GM12892 (cell line): ENCODE results near the gene WWOX.

ENCODE experiments used
- DNase-seq: peaks from one replicate; pipeline ENCODE4 v3.0.0; 2011; ENCODE audit not compliant: insufficient read length
- FAIRE-seq: peaks from 2 replicates; lab custom pipeline; 2011; peaks lifted over from hg19 to GRCh38; lab: Jason Lieb, UNC
- POLR2A ChIP-seq: IDR thresholded peaks from 2 replicates; pipeline ENCODE4 v1.6.1; 2011; ENCODE audit warnings: low read depth, low read length, control low read depth
- POLR2AphosphoS5 ChIP-seq: IDR thresholded peaks from 2 replicates; pipeline ENCODE4 v1.6.1; 2011; ENCODE audit warnings: low read depth, low read length, control low read depth
- TAF1 ChIP-seq: IDR thresholded peaks from 2 replicates; pipeline ENCODE4 v1.6.1; 2011; ENCODE audit warnings: low read depth, mild to moderate bottlenecking, control low read depth, low read length, borderline replicate concordance

WWOX gene

DNA sequence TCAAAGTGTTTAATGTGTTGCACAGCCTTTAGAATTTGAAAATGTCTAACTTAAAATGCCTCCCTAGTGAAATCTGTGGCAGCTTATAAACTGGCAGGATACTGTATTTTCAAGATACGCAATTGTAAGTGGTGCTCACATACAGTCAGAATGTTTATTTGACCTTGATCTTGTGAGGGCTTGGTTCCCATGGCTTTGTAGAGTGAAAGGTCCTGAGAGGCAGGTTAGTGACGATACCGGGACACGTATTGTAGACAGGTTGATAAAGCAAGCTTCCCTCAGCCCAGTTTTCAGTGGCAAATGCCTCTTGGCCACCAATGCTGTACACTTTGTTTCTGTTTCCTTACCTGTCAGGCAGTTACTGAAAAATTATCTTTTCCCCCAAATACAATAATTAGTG is 1074.5 kb downstream of the WWOX start:
- FAIRE-seq, result no peak
- DNase-seq, result no peak
- TF ChIP-seq POLR2AphosphoS5, result no peak
- no peak for TF ChIP-seq TAF1
- TF ChIP-seq POLR2A, result no peak

DNA sequence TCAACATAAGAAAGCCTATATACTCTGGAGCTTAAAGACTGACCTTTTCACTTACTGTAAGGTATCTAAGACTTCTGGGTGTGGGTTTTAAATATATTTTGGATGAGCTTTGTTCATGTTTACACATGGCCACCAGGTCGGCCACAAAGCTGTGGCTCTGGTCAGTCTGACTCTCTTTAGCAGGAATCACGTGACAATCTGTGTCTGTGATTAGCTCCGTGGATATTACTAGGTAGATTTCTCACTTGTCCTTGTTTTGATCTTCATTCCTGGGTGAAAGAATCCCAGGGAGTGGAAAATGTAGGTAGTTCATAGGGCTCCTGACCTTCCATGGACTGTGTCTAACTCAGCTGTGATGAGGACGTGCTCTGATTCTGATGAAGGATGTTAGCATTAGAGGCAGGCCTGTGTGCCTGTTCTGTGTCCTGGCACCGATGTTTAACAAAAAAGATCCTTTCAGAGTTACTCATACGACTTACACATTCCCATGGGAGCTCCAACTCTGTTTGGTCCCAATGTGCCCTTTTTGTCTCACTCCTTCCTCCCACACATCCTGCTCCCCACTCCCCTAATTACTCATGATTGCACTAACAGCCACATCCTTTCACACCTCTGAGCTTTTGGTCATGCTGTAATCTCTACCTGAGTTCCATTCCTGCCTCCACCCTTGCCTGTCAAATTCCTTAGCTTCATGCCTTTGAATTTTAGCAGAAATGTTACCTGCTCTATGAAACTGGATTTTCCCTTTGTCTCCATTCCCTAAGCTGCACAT is 1076.0 kb downstream of the WWOX start:
- TF ChIP-seq POLR2AphosphoS5 (no peak), TAF1 (no peak), POLR2A (no peak)
- DNase-seq, result no peak
- no peak for FAIRE-seq

DNA sequence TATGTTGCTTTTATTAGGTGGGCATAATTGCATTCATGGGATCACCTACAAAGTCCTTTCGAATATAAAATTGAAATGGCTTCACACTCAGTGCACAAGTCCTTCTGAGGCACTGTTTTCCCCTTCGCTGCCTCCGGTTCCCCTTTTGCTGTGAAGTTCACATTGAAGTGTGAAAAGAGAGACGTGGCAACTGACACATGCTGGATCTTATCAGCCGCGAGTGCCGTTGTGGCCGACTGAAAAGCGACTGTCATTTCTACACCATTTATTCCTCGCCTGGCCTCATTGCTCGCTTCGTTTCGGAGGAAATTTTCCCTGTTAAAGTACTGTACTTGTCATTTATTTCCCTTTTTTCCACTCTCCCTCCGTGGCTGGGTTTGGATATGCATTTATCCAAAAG is 1077.6 kb downstream of the WWOX start:
- FAIRE-seq (no peak), DNase-seq (no peak)
- no peak for TF ChIP-seq POLR2A
- TF ChIP-seq TAF1, result no peak
- no peak for TF ChIP-seq POLR2AphosphoS5

DNA sequence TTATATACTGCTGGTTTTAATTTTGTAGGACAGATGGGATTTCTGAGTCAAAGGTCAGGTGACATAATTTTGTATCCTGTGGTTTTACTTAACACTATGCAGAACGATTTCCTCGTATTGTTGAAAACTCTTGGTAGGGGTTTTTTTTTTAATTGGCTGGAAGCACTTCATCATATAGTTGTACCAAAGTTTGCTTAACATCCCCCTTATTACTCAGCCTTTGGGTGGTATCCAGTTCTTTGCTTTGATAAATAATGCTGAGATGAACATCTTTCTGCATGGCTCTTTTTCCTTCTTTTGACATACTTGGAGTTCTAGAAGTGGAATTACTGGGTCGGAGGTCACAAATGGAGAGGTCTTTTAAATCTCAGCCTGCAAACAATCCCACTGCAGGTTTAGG is 1082.0 kb downstream of the WWOX start:
- FAIRE-seq (no peak), DNase-seq (no peak)
- TF ChIP-seq POLR2A, result no peak
- no peak for TF ChIP-seq POLR2AphosphoS5
- TF ChIP-seq TAF1, result no peak

DNA sequence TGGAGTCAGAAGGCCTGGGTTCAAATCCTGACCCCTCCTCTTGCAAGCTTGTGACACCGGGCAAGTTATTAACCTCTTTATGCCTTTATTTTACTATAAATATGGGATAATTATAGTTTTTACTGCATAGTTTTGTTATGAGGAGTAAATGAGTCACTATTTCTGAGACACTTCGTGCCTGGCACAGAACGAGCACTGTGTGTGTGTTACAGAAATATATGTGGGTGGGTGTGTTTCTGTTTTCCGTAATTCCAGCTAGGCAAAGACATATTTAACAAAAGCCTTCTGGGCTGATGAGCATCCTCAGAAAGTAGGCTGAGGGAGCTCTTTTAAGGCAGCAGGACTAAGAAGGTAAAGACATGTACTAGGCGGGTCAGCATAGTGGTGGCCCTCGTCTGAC is 1083.2 kb downstream of the WWOX start:
- no peak for TF ChIP-seq POLR2A
- no peak for TF ChIP-seq TAF1
- TF ChIP-seq POLR2AphosphoS5, result no peak
- FAIRE-seq, result no peak
- DNase-seq, result no peak

DNA sequence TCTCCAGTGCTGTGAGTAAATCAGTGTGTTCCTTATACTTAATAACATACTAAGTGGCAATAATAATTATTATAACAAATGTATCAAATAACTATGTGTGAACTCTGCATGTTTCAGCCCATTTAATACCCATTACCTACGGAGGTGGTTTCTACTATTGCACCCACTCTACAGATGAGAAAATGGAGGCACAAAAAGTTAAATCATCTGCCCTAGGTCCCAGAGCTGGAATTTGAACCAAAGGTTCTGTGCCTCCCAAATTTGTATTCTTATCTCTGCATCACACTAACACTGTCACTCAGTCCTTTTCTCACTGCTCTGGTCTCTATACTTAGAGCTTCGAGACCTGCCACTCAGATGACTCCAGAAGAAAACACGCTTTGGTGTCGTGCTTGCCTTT is 1084.1 kb downstream of the WWOX start:
- no peak for DNase-seq
- no peak for TF ChIP-seq POLR2A
- no peak for FAIRE-seq

DNA sequence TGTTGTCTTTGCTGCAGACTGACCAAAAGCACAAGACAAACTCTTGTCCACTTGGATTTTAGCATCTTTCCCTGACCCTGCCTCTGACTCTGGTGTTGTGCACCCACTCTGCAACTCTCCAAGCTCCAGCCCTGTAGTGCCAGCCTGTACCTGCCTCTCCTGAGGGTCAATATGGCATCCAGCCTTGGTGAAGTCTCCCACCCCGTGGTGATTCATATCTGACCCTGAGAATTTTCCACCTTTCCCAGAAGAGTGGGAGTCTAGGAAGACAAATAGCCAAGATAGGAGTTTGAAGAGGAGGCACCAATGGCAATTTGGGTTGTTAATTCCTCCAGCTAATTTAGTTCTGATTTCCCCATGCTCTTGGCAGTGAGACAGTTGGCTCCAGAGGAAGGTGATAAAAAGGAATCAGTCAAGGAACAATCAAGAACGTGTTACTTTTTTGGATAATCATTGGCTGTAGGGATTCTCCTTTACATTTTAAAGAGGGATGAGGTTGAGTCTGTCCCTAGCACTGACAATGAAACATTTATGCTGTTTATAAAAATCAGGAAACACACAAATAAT is 1085.1 kb downstream of the WWOX start:
- FAIRE-seq (no peak), DNase-seq (no peak)
- no peak for TF ChIP-seq POLR2A
- TF ChIP-seq POLR2AphosphoS5, result no peak
- no peak for TF ChIP-seq TAF1

DNA sequence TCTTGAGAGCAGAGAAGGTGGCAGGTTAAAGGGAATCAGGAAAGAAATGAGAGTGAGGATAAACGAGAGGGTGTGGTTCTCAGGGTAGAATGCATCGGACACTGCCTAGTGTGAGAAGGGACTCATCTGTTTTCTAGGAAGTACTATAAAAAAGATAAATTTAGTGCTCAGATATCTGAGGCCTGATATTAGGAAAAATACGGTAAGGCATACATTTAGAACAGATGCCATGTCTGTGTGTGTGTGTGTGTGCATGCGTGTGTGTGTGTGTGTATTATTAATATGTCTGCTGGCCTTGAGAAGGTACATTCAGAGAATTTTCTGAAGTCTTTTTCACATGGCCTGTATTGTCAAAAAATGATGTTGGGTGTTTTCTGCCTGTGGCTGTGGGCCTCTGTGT is 1086.3 kb downstream of the WWOX start:
- FAIRE-seq (no peak), DNase-seq (no peak)
- TF ChIP-seq POLR2A (no peak), POLR2AphosphoS5 (no peak), TAF1 (no peak)

DNA sequence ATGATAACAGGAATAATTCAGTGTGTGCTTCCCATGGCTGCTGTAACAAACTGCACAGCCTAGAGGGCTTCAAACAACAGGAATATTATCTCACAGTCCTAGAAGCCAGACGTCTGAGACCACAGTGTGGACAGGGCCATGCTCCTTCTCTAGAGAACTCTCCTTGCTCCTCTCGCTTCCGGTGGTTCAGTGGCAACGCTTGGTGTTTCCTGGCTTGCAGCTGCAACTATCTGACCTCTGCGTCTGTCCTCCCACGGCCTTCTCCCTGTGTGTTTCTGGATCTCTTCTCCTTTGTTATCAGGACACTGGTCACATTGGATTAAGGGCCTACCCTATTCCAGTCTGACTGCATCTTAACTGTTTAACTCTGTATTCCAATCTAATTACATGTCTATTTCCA is 1086.7 kb downstream of the WWOX start:
- FAIRE-seq (no peak), DNase-seq (no peak)
- TF ChIP-seq POLR2A (no peak), POLR2AphosphoS5 (no peak), TAF1 (no peak)

DNA sequence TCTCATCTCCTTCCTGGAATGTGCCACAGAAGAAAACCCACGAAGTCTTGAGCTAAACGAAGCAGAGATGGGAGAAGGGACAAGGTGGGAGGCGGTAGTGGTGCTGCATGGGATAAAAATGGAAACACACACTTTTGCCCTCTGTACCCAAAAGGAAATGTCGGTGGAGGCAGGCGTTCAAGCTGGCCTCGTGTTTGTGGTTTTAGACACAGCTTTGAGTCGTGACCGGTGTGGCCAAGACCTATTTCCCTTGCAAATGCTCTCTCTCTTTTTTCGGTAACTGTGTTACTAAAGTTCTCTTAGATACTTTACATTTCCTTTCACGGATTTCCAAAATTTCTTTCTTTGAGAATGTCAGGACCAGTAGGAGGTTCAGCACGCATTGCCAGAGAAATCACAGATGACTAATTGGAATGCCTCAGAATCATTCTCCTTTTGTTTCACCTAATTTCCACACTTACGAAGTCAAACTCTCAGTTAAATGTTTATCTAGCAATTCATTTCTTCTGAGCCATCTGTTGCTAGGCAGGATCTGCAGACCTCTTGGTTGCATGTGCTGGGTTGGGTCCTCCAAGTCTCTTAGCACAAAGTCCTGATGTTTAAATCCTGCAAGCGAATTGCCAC is 1088.8 kb downstream of the WWOX start:
- DNase-seq, result no peak
- FAIRE-seq, result no peak
- no peak for TF ChIP-seq POLR2A
- TF ChIP-seq POLR2AphosphoS5, result no peak

DNA sequence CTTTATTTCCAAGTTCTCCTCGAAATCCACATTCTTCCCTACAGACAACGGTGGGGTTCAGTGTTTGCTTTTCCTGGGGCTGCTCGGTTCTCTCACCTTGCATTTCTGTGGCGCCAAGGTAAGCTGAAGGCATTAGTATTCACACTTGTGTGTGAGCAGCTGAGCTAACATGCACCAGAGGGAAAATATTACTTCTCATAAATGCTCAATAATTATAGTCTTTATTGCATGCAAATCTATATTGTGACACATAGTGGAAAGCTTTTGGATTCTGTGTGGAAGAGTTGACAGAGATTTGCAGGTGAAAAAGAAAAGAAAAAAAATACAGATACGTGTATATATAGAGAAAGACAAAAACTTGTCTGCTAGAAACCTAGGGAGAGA is 1089.3 kb downstream of the WWOX start:
- FAIRE-seq (no peak), DNase-seq (no peak)
- no peak for TF ChIP-seq POLR2AphosphoS5
- TF ChIP-seq POLR2A, result no peak
- no peak for TF ChIP-seq TAF1

DNA sequence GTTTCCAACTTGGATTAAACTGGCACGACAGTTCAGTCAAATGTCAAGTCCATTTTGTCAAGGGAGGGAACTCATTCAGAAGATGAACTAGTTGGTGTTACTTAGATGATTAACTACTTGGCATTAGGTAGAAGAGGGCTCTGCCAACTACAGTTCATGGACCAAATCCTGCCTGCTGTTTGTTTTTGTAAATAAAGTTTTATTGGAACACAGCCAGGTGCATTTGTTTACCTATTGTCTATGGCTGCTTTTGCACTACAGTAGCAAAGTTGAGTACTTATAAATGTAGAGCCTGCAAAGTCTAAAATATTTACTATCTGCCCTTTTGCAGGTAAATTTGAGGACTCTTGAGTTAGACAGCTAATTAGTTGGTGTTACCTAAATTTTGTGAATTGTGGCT is 1091.1 kb downstream of the WWOX start:
- DNase-seq, result no peak
- TF ChIP-seq TAF1 (no peak), POLR2A (no peak), POLR2AphosphoS5 (no peak)
- FAIRE-seq, result no peak
